Fibroblast of skin of abdomen (primary cell): ENCODE measurements around the gene ITSN1.
A peak's percentile ranks its signal among the peaks of the same experiment; 100 is the strongest.

Source experiments
- DNase-seq: peaks from one replicate; pipeline ENCODE4 v3.0.0-alpha.2; 2013

Gene ITSN1

GRCh38 chr21:33938381-33938780 is 296.1 kb downstream of the ITSN1 start:
- DNase-seq, result no peak

- no peak for DNase-seq
Observed at GRCh38 chr21:33939226-33939625, 296.9 kb downstream of the ITSN1 start.

GRCh38 chr21:33940164-33940880 is 298.0 kb downstream of the ITSN1 start:
- peak; percentile 96 for DNase-seq

GRCh38 chr21:33940881-33941245 is 298.6 kb downstream of the ITSN1 start:
- peak; percentile 61 for DNase-seq

GRCh38 chr21:33942426-33942825 is 300.1 kb downstream of the ITSN1 start:
- no peak for DNase-seq

GRCh38 chr21:33943293-33943692 is 301.0 kb downstream of the ITSN1 start:
- DNase-seq, result no peak

- no peak for DNase-seq
Observed at GRCh38 chr21:33944185-33944763, 302.0 kb downstream of the ITSN1 start.

GRCh38 chr21:33945652-33946270 is 303.5 kb downstream of the ITSN1 start:
- DNase-seq, result no peak

GRCh38 chr21:33947451-33948095 is 305.3 kb downstream of the ITSN1 start:
- DNase-seq, result peak; percentile 97

GRCh38 chr21:33948096-33948950 is 306.0 kb downstream of the ITSN1 start:
- peak; percentile 39 for DNase-seq

GRCh38 chr21:33948951-33949444 is 306.7 kb downstream of the ITSN1 start:
- no peak for DNase-seq
